Measurements from ENCODE around the gene ID2.

Gene ID2

GRCh38 chr2:8677646-8678592, 3.9 kb upstream of the ID2 start:
- peak overlapping the region; percentile 16 for H3K4me3 ChIP-seq (ENCODE audit: low read depth, low read length)
- peak overlapping the region; percentile 98 for H3K27ac ChIP-seq (ENCODE audit: extremely low read depth, low read depth, low read length)
- ChIA-PET CTCF (no interaction called here), POLR2A (interaction anchor here (0.6 to 1.4 kb wide), 2 partner anchors 8 to 303 kb away, joined by 3 to 4 read pairs; no protein-coding TSS in a partner anchor)
- TF ChIP-seq FEZF1 (tag by site-specific recombination; IDR thresholded peaks at IDR 0.05) (peak; percentile 67), ZBTB17 (tag by site-specific recombination; IDR thresholded peaks at IDR 0.05) (peak; percentile 77), WT1 (tag by site-specific recombination; IDR thresholded peaks at IDR 0.05) (no peak), ZBTB20 (tag by site-specific recombination; IDR thresholded peaks at IDR 0.05) (peak; percentile 62), PRDM6 (tag by site-specific recombination; IDR thresholded peaks at IDR 0.05) (peak; percentile 82), ZNF560 (tag by site-specific recombination; IDR thresholded peaks at IDR 0.05; ENCODE audit: borderline replicate concordance) (no peak), GLIS1 (tag by site-specific recombination; IDR thresholded peaks at IDR 0.05) (peak; percentile 45), ZNF423 (tag by site-specific recombination; IDR thresholded peaks at IDR 0.05) (no peak), GLIS2 (tag by site-specific recombination; IDR thresholded peaks at IDR 0.05) (peak; percentile 37), TCF7L2 (IDR thresholded peaks at IDR 0.05; ENCODE audit: borderline replicate concordance, low read depth, low read length) (peak; percentile 75), ZNF600 (tag by site-specific recombination; IDR thresholded peaks at IDR 0.05) (peak; percentile 78), ZNF132 (tag by site-specific recombination; IDR thresholded peaks at IDR 0.05; ENCODE audit: borderline replicate concordance) (no peak), ZNF292 (tag by site-specific recombination; IDR thresholded peaks at IDR 0.05; ENCODE audit: borderline replicate concordance, low read depth) (no peak), ZBTB26 (tag by site-specific recombination; optimal IDR thresholded peaks at IDR 0.05) (peak; percentile 54), BCL6B (tag by site-specific recombination; IDR thresholded peaks at IDR 0.05) (peak; percentile 76), ZNF335 (tag by site-specific recombination; conservative IDR thresholded peaks at IDR 0.05) (peak; percentile 75), PRDM1 (tag by site-specific recombination; IDR thresholded peaks at IDR 0.05) (no peak), PRDM10 (tag by site-specific recombination; IDR thresholded peaks at IDR 0.05) (peak; percentile 50; the same call in 1 of the 2 replicates), ZBTB8A (tag by site-specific recombination; IDR thresholded peaks at IDR 0.05) (0 out of 2 replicates have a peak, but pooled peaks have one; percentile 13), MZF1 (tag by site-specific recombination; IDR thresholded peaks at IDR 0.05; ENCODE audit: borderline replicate concordance) (0 out of 2 replicates have a peak, but pooled peaks have one; percentile 46), SP2 (tag by site-specific recombination; IDR thresholded peaks at IDR 0.05) (peak; percentile 47; the same call in 1 of the 2 replicates), ZNF366 (tag by site-specific recombination; conservative IDR thresholded peaks at IDR 0.05) (peak; percentile 35; the same call in 1 of the 2 replicates), PATZ1 (tag by site-specific recombination; IDR thresholded peaks at IDR 0.05) (peak; percentile 59)
- peaks cover 0 to 8% of the 10 kb centered on the region in 2 experiments; a peak in 1 of 3 replicates for H3K36me3 ChIP-seq (ENCODE audit: control insufficient read depth in 2 of 2, insufficient read depth in 1 of 2, low read length in 2 of 2)
- H3K9me3 ChIP-seq (ENCODE audit: control insufficient read depth, insufficient read depth, low read depth, low read length) = no peaks in the 10 kb centered on the region
- H3K4me1 ChIP-seq (ENCODE audit: control insufficient read depth, insufficient read depth, low read length) = peaks cover 5% of the 10 kb centered on the region
